HepG2 (cell line): Measurements from ENCODE around the gene BCAS3.

Experiments
- KMT2A ChIP-seq: sonication (generic); formaldehyde crosslinking; IDR thresholded peaks from 2 replicates; pipeline ENCODE4 v1.4.0; 2020; ENCODE audit warnings: missing genetic modification reagents
- TF ChIP-seq, protein P1 (sequence below): sonication (generic); formaldehyde crosslinking; IDR thresholded peaks from 2 replicates; pipeline ENCODE4 v1.5.0; 2020; ENCODE audit warnings: missing genetic modification reagents

DNA sequence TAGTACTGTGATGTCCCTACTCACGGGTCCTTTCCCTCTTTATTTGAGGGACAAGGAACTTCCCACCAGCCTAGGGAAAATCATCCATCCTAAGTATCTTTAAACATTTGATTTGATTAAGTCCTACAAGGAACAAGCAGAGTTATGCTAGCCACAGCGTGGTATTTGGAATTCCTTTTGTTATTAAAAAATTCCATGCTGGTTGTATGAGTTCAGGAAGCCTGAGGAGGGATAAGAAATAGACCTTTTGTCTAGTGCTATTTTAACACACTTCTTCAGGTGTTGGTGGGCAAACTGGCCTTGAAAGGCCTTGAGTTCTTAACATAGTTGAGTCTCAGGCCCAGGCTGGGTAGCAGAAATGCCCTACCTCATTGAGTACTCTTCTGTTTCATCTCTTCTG lies 616.6 kb downstream of the BCAS3 start:
- TF ChIP-seq KMT2A (CRISPR knock-in tag) = no peak
- TF ChIP-seq, protein P1, sequence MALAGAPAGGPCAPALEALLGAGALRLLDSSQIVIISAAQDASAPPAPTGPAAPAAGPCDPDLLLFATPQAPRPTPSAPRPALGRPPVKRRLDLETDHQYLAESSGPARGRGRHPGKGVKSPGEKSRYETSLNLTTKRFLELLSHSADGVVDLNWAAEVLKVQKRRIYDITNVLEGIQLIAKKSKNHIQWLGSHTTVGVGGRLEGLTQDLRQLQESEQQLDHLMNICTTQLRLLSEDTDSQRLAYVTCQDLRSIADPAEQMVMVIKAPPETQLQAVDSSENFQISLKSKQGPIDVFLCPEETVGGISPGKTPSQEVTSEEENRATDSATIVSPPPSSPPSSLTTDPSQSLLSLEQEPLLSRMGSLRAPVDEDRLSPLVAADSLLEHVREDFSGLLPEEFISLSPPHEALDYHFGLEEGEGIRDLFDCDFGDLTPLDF = no peak
